RCC 7860 (cell line): ENCODE results near the gene DNAH1.

ENCODE experiments used
- DNase-seq: peaks from one replicate; pipeline ENCODE4 v3.0.0-alpha.2; 2015; ENCODE audit warnings: low spot score
- FAIRE-seq: peaks from 2 replicates; lab custom pipeline; 2012; peaks lifted over from hg19 to GRCh38; lab: Jason Lieb, UNC

The DNAH1 gene

GRCh38 chr3:52384019-52384761 is 68.1 kb downstream of the DNAH1 start:
- no peak for DNase-seq
- FAIRE-seq, result no peak

DNA sequence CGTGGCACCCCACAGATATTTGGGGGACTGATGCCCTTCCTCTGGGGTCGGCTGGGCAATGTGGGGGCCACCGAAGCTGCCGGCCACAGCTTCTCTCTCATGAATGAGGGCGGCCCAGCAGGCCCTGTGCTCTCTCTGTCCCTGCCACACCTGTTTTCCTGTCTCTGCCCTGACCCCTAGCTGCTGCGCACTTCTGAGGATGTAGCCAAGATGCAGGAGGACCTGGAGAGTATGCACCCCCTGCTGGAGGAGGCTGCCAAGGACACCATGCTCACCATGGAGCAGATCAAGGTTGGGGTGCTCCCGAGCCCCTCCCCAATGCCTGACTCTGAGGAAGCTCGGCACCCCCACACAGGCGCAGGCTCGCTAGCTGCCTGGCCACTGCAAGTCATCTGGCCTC is 69.0 kb downstream of the DNAH1 start:
- FAIRE-seq (no peak), DNase-seq (peak; percentile 27)

DNA sequence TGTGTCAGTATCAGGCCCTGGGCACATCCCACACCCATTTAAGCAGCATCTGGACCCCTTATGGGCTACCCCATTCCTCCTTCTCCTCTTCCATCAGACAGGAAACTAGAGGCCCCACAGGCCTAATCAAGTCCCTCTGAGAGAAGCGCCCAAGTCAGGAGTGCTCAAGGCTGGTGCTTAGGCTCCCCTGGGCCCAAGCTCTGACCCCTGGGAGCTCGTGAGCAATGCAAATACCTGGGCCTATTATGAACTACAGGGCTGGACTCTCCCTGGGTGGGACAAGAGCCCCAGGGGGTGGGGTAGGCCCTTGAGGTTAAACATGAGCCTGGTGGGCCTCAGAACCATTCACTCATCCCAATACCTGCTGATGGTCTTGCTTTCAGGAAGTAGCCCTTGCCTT is 71.4 kb downstream of the DNAH1 start:
- DNase-seq (no peak), FAIRE-seq (no peak)

GRCh38 chr3:52388348-52388821 is 72.3 kb downstream of the DNAH1 start:
- FAIRE-seq (no peak), DNase-seq (no peak)

DNA sequence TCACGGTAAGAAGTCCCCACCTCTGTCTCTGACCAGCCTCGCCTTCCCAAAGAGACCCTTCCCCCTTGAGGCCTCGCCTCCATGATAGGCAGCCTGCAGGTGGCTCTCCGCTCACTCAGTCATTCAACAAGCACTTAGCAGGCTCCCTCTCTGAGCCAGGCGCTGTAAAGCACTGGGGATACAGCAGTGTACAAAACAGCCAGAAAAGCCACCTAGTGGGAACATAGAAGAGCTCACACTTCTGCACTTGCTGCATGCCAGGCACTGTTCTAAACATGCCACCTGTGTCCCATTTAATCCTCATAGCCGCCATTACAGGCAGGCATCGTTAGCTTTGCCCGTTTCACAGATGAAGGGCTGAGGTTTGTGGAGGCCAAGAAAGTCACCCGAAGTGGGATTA is 72.8 kb downstream of the DNAH1 start:
- FAIRE-seq, result no peak

GRCh38 chr3:52391096-52391495 is 75.0 kb downstream of the DNAH1 start:
- FAIRE-seq (no peak), DNase-seq (no peak)

More for the DNA sequence above, 72.8 kb downstream of the DNAH1 start:
- no peak for DNase-seq

DNA sequence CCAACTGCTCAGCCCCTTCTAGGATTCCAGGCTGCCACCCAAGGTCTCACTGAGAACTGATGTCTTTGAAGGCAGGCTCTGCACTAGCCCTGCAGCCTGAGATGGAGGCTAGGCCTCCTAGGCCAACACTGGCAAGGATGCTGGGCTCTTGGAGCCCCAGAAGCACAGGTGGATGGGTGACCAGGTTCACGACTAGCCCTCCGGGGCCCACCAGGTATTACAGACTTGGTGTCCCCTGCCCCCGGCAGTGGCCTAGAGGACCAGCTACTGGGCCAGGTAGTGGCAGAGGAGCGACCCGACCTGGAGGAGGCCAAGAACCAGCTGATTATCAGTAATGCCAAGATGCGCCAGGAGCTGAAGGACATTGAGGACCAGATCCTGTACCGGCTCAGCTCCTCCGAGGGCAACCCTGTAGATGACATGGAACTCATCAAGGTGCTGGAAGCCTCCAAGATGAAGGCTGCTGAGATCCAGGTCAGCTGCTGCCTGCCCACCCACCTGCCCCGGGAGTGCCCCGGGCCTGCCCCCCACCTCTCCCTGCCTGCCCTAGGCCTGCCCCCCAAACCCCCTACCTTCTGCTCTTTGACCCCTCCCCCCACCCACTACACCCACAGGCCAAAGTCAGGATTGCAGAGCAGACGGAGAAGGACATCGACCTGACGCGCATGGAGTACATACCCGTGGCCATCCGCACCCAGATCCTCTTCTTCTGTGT is 76.3 kb downstream of the DNAH1 start:
- no peak for FAIRE-seq
- no peak for DNase-seq

DNA sequence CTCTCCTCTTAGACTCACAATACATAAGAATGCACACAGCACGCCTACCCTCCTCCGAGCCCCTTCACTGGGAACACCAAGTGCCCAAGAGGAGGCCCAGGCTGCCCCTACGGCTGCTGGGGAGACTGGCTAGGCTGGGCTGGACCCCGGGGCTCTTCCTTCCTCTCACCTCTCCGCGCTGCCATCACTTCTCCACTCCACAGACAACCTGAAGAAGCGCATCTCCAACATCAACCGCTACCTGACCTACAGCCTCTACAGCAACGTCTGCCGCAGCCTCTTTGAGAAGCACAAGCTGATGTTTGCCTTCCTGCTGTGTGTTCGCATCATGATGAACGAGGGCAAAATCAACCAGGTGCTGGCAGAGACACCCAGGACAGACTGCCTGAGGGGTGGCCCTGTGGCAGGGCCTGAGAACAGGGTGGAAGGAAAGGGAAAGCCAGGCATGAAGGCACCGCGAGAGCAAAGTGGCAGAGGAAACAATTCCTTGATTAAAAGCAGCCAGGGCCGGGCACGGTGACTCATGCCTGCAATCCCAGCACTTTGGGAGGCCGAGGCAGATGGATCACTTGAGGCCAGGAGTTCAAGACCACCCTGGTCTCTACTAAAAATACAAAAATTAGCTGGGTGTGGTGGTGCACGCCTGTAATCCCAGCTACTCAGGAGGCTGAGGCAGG is 77.2 kb downstream of the DNAH1 start:
- DNase-seq (no peak), FAIRE-seq (no peak)

DNA sequence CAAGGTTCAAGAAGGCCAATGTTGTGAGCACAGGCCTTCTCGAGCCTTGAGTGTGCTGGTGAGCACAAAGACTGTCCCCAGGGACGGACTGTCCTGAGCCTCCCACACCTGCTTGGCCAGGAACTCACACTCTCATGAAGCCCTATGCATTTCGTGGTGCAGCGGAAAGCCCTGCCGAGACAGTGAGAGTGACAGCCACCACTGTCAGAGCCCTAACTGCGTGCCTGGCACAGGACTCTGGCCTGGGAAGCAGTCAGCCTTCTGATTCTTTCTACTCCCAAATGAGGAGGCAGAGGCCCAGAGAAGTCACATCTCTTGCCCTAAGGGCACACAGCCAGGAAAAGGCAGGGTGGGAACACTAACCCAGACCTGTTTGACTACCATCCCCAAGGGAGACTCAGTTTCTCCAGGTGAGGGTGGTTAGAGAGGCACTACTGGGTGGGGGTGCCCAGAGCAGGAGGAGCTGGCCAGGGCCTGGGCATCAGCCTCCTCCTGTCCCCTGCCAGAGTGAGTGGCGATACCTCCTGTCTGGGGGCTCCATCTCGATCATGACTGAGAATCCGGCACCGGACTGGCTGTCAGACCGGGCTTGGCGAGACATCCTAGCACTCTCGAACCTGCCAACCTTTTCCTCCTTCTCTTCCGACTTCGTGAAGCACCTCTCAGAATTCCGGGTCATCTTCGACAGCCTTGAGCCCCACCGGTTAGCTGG is 78.0 kb downstream of the DNAH1 start:
- FAIRE-seq (no peak), DNase-seq (no peak)

- DNase-seq (no peak), FAIRE-seq (no peak)
Observed at GRCh38 chr3:52394751-52395502, 78.8 kb downstream of the DNAH1 start.

DNA sequence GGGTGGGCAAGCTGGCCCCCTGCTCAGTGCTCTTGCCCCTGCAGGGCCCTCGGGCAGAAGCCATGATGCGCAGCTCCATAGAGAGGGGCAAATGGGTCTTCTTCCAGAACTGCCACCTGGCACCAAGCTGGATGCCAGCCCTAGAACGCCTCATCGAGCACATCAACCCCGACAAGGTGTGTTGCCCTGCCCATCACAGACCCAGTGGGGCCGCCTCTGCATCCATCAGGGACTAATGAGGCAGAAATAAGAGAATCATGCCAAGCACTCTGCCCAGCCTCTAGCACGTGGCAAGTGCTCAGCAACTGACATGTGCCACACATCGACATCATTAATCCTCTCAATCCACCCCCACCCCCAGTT is 79.4 kb downstream of the DNAH1 start:
- DNase-seq, result no peak
- no peak for FAIRE-seq

DNA sequence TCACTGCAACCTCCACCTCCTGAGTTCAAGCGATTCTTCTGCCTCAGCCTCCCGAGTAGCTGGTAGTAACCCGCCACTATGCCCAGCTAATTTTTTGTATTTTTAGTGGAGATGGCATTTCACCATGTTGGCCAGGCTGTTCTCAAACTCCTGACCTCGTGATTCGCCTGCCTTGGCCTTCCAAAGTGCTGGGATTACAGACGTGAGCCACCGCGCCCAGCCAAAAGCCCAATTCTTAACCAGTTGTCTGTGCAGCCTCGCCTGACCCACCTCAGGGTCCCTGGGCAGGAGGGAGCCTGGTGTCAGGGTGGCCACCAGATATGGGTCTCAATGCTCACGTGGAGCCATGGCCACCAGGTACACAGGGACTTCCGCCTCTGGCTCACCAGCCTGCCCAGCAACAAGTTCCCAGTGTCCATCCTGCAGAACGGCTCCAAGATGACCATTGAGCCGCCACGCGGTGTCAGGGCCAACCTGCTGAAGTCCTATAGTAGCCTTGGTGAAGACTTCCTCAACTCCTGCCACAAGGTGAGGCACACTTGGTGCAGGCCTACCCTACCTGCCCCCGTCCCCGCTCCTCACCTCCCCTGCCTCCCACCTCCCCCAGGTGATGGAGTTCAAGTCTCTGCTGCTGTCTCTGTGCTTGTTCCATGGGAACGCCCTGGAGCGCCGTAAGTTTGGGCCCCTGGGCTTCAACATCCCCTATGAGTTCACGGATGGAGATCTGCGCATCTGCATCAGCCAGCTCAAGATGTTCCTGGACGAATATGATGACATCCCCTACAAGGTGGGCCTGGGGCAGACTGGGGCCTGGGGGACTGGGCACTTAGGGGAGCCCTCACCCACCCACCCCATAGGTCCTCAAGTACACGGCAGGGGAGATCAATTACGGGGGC is 80.1 kb downstream of the DNAH1 start:
- no peak for DNase-seq
- FAIRE-seq, result no peak

DNA sequence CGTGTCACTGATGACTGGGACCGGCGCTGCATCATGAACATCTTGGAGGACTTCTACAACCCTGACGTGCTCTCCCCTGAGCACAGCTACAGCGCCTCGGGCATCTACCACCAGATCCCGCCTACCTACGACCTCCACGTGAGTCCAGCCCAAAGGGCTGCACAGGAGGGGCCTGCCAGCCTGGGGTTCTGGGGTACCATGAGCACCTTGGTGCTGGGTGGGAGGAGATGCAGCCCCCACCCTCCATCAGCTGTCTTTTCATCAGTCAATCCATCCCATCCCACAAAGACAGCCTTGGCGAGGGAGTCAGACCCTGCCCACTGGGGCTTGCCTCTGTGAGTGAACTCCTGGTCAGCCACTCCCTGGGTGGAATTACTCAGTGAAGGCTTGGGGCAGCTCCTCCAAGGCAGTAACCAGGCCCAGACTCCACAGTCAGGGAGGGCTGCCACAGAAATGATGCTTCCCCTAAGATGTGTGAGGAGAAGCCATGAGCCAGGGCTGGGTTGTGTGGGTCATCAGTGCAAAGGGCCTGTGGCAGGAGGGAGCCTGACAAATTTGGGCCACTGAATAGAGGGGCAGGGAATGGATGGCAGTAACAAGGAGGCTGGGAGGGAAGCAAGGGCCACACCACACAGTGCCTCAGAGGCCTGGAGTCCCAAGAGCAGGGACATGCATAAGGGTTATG is 80.9 kb downstream of the DNAH1 start:
- no peak for DNase-seq
- no peak for FAIRE-seq

- no peak for DNase-seq
- no peak for FAIRE-seq
Observed at GRCh38 chr3:52397676-52398399, 81.7 kb downstream of the DNAH1 start.

- DNase-seq, result no peak
- FAIRE-seq, result no peak
Observed at GRCh38 chr3:52398670-52399081, 82.6 kb downstream of the DNAH1 start.

GRCh38 chr3:52399131-52399530 is 83.0 kb downstream of the DNAH1 start:
- DNase-seq (no peak), FAIRE-seq (no peak)

GRCh38 chr3:52399593-52399992 is 83.5 kb downstream of the DNAH1 start:
- no peak for DNase-seq
- FAIRE-seq, result no peak

DNA sequence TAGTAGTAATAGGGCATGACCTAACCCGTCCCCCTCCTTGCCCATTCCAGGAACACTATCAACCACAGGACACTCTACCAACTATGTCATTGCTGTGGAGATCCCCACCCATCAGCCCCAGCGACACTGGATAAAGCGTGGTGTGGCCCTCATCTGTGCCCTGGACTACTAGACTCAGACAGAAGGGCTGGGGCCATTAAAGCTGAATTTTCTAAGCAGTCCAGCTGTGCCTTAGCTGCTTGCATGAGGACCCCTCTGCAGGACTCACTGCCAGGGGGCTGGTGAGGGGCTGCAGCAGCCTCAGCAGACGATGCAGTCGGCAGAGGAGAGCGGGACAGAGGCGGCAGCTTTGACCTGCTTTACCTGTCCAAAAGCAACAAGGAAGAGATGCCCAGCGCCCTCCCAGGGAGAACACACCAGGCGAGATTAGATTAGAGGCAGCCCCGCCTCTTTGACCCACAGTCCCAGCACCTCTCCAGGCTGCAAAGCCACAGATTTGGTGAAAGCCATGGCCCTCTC is 84.2 kb downstream of the DNAH1 start:
- FAIRE-seq, result no peak
- DNase-seq, result no peak
